ENCODE data around the gene TNRC6B. TPM values are rescaled to one million over a fixed set of nuclear protein-coding genes. Genes with fewer than 3 reads are reported as not detected.
A peak's percentile ranks its signal among the peaks of the same experiment; 100 is the strongest.

Gene TNRC6B
- total and polyA plus RNA-seq, 7 donors = 0.60 to 51.8 (median 26.5) TPM

GRCh38 chr22:40328546-40329456, 151.1 kb downstream of the TNRC6B start:
- Histone ChIP-seq H3K4me1 (peaks cover 0 to 30% (median 17%) of the 10 kb centered on the region in 4 donors), H3K27ac (peak overlapping the region in 1 of 4 donors; percentile 6), H3K4me3 (no peak overlapping the region), H3K36me3 (peaks cover 0 to 8% (median 4%) of the 10 kb centered on the region in 4 donors), H3K27me3 (no peaks in the 10 kb centered on the region), H3K9me3 (no peaks in the 10 kb centered on the region)
- 75 to 85% methylated on average over 9 of the region's 9 CpGs for WGBS, 2 donors
- intact Hi-C loops (cut with DNase I) = no loop called here
- no peak for DNase-seq
- no peak for TF ChIP-seq POLR2A (IDR thresholded peaks at IDR 0.05)
- TF ChIP-seq POLR2AphosphoS5 (IDR thresholded peaks at IDR 0.05) = no peak
- TF ChIP-seq, protein P1, sequence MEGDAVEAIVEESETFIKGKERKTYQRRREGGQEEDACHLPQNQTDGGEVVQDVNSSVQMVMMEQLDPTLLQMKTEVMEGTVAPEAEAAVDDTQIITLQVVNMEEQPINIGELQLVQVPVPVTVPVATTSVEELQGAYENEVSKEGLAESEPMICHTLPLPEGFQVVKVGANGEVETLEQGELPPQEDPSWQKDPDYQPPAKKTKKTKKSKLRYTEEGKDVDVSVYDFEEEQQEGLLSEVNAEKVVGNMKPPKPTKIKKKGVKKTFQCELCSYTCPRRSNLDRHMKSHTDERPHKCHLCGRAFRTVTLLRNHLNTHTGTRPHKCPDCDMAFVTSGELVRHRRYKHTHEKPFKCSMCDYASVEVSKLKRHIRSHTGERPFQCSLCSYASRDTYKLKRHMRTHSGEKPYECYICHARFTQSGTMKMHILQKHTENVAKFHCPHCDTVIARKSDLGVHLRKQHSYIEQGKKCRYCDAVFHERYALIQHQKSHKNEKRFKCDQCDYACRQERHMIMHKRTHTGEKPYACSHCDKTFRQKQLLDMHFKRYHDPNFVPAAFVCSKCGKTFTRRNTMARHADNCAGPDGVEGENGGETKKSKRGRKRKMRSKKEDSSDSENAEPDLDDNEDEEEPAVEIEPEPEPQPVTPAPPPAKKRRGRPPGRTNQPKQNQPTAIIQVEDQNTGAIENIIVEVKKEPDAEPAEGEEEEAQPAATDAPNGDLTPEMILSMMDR (IDR thresholded peaks at IDR 0.05) = no peak
- no peak for TF ChIP-seq EP300 (IDR thresholded peaks at IDR 0.05)

DNA sequence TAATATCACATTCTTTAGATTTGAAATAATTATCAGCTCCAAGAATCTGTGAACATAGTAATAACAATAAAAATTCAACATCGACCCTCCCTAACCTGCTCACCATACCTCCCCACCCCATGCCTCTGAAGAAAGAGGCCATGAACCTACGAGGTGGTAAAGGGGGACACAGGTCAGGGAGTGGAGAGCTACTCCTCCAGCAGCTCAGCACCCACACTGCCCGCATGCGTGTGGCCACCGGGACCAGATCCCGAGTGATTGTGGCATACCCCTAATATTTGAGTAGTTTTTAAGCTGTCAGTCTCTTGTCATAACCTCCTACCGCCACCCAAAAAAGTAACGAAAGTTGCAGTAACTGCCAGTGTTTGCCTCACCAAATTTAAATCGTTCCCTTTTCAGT, 151.7 kb downstream of the TNRC6B start:
- Histone ChIP-seq H3K4me1 (peaks cover 0 to 23% (median 12%) of the 10 kb centered on the region in 4 donors), H3K4me3 (no peak overlapping the region), H3K27me3 (no peaks in the 10 kb centered on the region), H3K27ac (no peak overlapping the region), H3K9me3 (no peaks in the 10 kb centered on the region), H3K36me3 (peaks cover 0 to 10% (median 4%) of the 10 kb centered on the region in 4 donors)
- DNase-seq = no peak
- no peak for TF ChIP-seq POLR2AphosphoS5 (IDR thresholded peaks at IDR 0.05)
- no peak for TF ChIP-seq POLR2A (IDR thresholded peaks at IDR 0.05)
- TF ChIP-seq, protein P1 (IDR thresholded peaks at IDR 0.05) = no peak
- TF ChIP-seq EP300 (IDR thresholded peaks at IDR 0.05) = no peak
- intact Hi-C loops (cut with DNase I) = no loop called here
- 83 to 91% methylated on average over 9 of the region's 9 CpGs for WGBS, 2 donors

DNA sequence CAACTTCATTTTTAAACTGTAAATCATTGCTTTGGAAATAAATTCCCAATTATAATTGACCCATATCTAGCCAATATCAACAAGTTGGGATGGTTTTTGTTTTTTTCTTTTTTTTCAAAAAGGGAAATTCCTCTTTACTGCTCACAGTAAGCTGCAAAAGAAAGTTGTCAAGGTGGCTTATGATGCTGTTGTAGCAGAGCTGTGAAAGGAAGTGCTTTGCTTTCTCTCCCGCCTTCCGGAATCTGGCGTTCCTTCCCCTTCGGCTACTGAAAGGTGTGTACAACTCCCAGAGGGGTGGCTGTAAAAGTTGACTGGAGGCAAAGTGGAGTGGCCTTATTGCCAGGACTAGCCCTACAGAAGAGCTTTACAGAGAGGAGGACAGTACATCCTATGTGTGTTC, 152.4 kb downstream of the TNRC6B start:
- no peak for TF ChIP-seq POLR2AphosphoS5 (IDR thresholded peaks at IDR 0.05)
- TF ChIP-seq POLR2A (IDR thresholded peaks at IDR 0.05) = no peak
- TF ChIP-seq, protein P1 (IDR thresholded peaks at IDR 0.05) = no peak
- TF ChIP-seq EP300 (IDR thresholded peaks at IDR 0.05) = no peak
- Histone ChIP-seq H3K27me3 (no peaks in the 10 kb centered on the region), H3K4me1 (peaks cover 0 to 19% (median 10%) of the 10 kb centered on the region in 4 donors), H3K9me3 (no peaks in the 10 kb centered on the region), H3K4me3 (no peak overlapping the region), H3K36me3 (peaks cover 0 to 10% (median 4%) of the 10 kb centered on the region in 4 donors), H3K27ac (no peak overlapping the region)
- intact Hi-C loops (cut with DNase I) = no loop called here
- WGBS, 2 donors = 81 to 88% methylated on average over 4 of the region's 4 CpGs
- DNase-seq = no peak

- TF ChIP-seq EP300 (IDR thresholded peaks at IDR 0.05) = no peak
- no peak for TF ChIP-seq POLR2AphosphoS5 (IDR thresholded peaks at IDR 0.05)
- no peak for TF ChIP-seq POLR2A (IDR thresholded peaks at IDR 0.05)
- TF ChIP-seq, protein P1 (IDR thresholded peaks at IDR 0.05) = no peak
- no peak overlapping the region for H3K27ac ChIP-seq
- intact Hi-C loops (cut with DNase I) = no loop called here
- no peaks in the 10 kb centered on the region for H3K9me3 ChIP-seq
- H3K4me1 ChIP-seq = peaks cover 0 to 19% (median 10%) of the 10 kb centered on the region in 4 donors
- DNase-seq = no peak
- no peaks in the 10 kb centered on the region for H3K27me3 ChIP-seq
- WGBS, 2 donors = 79 to 90% methylated on average over 10 of the region's 10 CpGs
- peaks cover 0 to 10% (median 3%) of the 10 kb centered on the region in 4 donors for H3K36me3 ChIP-seq
- no peak overlapping the region for H3K4me3 ChIP-seq
Observed at GRCh38 chr22:40330615-40331014, 152.9 kb downstream of the TNRC6B start.
